ENCODE measurements around the gene COL19A1. TPM values are rescaled to one million over a fixed set of nuclear protein-coding genes. Genes with fewer than 3 reads are reported as not detected.

COL19A1 gene
- total RNA-seq, 1 donor from 2014 or later = not detected

GRCh38 chr6:70151616-70152015 lies 285.3 kb downstream of the COL19A1 start:
- Histone ChIP-seq H3K27me3 (no peaks in the 10 kb centered on the region), H3K27ac (no peak overlapping the region), H3K4me3 (no peak overlapping the region), H3K9me3 (no peaks in the 10 kb centered on the region), H3K36me3 (no peaks in the 10 kb centered on the region), H3K4me1 (no peaks in the 10 kb centered on the region)
- ATAC-seq = no peak
- no peak for TF ChIP-seq CTCF (IDR thresholded peaks at IDR 0.05)
- intact Hi-C loops (cut with DNase I) = no loop called here
- DNase-seq = no peak

DNA sequence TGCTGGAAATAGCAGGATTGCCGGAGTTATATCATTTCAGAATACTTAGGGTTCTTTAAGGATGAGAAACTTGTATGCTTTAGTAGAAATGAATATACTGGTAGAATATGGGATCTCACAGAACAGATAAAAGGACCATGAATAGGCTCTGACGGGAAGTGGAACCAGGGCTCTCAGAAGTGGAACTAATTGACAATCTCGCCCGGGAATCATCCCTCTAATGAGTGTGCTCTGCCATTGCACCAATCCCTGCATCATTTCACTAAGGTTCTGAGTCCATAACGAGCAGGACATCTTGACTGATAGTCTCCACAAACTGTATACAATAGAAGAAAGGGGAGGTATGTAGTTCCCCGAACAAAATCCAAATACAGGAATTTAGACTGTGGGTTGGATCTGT lies 286.4 kb downstream of the COL19A1 start:
- Histone ChIP-seq H3K27ac (no peak overlapping the region), H3K9me3 (no peaks in the 10 kb centered on the region), H3K4me3 (no peak overlapping the region), H3K27me3 (no peaks in the 10 kb centered on the region), H3K36me3 (no peaks in the 10 kb centered on the region), H3K4me1 (no peaks in the 10 kb centered on the region)
- intact Hi-C loops (cut with DNase I) = no loop called here
- no peak for TF ChIP-seq CTCF (IDR thresholded peaks at IDR 0.05)
- no peak for ATAC-seq
- no peak for DNase-seq

GRCh38 chr6:70157086-70157485 lies 290.7 kb downstream of the COL19A1 start:
- DNase-seq (no peak), ATAC-seq (no peak)
- Histone ChIP-seq H3K27me3 (no peaks in the 10 kb centered on the region), H3K9me3 (no peaks in the 10 kb centered on the region), H3K36me3 (no peaks in the 10 kb centered on the region), H3K27ac (no peak overlapping the region), H3K4me1 (no peaks in the 10 kb centered on the region), H3K4me3 (no peak overlapping the region)
- TF ChIP-seq CTCF (IDR thresholded peaks at IDR 0.05) = no peak
- intact Hi-C loops (cut with DNase I) = no loop called here

GRCh38 chr6:70160276-70160675 lies 293.9 kb downstream of the COL19A1 start:
- Histone ChIP-seq H3K27ac (no peak overlapping the region), H3K27me3 (no peaks in the 10 kb centered on the region), H3K9me3 (no peaks in the 10 kb centered on the region), H3K36me3 (no peaks in the 10 kb centered on the region), H3K4me3 (no peak overlapping the region), H3K4me1 (no peaks in the 10 kb centered on the region)
- no peak for ATAC-seq
- TF ChIP-seq CTCF (IDR thresholded peaks at IDR 0.05) = no peak
- intact Hi-C loops (cut with DNase I) = no loop called here
- DNase-seq = no peak

GRCh38 chr6:70162972-70163371 lies 296.6 kb downstream of the COL19A1 start:
- Histone ChIP-seq H3K27ac (no peak overlapping the region), H3K4me1 (no peaks in the 10 kb centered on the region), H3K4me3 (no peak overlapping the region), H3K9me3 (no peaks in the 10 kb centered on the region), H3K27me3 (peaks cover 8% of the 10 kb centered on the region), H3K36me3 (no peaks in the 10 kb centered on the region)
- intact Hi-C loops (cut with DNase I) = no loop called here
- no peak for TF ChIP-seq CTCF (IDR thresholded peaks at IDR 0.05)
- ATAC-seq (no peak), DNase-seq (no peak)

- TF ChIP-seq CTCF (IDR thresholded peaks at IDR 0.05) = no peak
- ATAC-seq = no peak
Observed at GRCh38 chr6:70163795-70164194, 297.4 kb downstream of the COL19A1 start.

More at GRCh38 chr6:70163795-70164194, 297.4 kb downstream of the COL19A1 start:
- no peak for DNase-seq
- Histone ChIP-seq H3K4me3 (no peak overlapping the region), H3K27ac (no peak overlapping the region), H3K4me1 (no peaks in the 10 kb centered on the region), H3K9me3 (no peaks in the 10 kb centered on the region), H3K36me3 (no peaks in the 10 kb centered on the region), H3K27me3 (peaks cover 8% of the 10 kb centered on the region)
- intact Hi-C loops (cut with DNase I) = no loop called here
